ENCODE results near the gene ZNF69.
"Not testable (repeated sequence)": the region's sequence is repeated elsewhere in the genome, so short reads cannot be mapped to it uniquely, and the experiment has no call there.

Gene ZNF69

DNA sequence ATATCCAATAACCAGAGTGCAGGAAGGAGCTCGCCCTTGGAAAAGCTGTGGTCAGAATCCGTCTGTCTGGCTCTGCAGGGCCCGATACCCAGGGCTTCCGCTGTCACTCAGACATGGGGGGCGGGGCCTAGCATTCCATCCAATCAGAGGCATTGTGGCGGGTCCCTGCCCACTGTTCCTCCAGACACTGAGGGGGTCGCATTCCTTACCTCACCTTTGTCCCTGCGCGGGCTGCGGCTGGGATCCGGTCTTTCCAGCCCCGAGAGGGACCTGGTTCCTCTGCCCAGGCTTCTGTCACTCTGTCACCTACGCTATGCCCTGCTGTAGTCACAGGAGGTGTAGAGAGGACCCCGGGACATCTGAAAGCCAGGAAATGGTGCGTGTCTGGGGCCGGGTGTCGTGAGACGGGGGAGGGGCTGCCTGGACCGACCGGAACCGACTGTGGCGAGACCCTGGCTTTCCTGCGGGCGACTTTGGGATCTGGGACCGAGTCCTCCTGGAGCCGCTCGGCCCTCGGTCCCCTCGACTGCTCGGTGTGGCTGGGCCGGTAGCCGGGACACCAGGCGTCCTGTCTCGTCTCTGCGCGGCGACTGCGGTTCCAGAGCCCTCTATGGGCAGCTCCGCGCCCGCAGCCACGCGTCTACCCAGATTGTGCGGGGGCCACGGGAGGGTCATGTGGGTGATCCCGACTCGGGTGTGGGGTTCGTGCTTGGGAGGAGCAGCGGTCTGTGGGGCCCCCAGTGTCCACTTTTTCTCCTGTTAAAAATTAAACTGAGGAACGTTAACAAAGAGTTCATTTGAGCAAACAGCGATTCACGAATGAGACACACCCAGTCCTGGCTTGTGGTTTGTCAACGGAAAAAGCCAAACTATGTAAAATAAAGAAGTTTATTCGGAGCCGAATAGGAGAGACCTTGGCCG lies at the start of gene ZNF69:
ZNF69 (plus strand) TSS at position 172 of the 921 bp plus-strand sequence; CDS start at position 314, 142 bp downstream.
- peak in 1 of 2 experiments; percentile 48 for DNase-seq

DNA sequence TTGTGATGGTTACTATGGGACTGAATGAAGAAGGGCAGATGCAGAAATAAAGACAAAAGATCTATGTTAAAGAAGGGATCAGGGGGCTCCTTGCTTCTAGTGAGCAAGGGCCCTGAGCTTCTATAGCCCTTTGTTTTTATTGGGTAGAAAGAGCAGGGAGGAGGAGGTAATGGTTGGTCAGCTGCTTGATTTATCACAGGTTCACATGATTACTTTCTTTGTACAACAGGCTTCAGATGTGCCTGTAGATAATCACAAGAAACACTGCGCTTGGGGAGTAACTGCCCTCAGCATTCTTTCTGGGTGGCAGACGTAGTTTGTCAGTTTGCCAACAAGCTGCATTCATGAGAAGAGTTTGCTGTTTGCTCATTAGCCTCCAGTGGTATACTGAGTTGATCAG lies 43.9 kb upstream of the ZNF69 start:
- no peak for DNase-seq

DNA sequence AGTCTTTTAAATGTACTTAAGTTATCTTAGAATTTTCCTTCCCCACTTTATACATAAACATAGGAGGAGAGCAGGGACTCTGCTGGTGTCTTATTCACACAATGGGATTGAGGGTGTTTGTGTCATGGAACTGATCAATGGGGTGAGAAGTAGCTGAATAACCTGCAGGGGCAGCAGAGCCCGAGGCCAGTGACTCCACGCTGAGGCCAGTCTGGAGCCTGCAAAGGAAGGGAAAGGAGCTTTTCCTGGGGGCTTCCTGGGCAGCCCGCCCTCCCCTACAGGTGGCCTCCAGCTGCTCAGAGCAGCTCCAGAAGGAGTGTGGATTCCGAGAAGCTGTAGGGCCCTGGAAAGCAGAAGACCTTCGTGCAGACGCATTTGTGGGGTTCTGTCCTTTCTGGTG lies 40.0 kb upstream of the ZNF69 start:
- DNase-seq = not testable (repeated sequence)

DNA sequence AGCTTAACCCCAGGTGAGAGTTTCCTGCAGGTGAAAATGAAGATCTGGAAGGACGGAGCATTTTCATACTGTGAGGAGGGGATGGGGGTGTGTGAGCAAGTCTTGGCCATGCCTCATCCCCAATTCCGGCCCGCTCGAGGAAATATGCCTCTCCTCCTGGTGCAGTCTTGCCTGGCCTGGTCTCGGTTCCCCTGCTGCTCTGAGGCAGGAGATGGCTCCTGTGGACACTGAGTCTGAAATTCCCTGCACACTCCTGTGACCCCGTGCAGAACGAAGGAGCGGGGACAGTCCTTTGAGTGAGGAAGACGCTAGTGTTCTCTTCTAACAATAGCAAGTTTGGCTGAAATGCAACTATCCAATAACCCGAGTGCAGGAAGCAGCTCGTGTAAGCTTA lies 39.4 kb upstream of the ZNF69 start:
- no peak for DNase-seq

DNA sequence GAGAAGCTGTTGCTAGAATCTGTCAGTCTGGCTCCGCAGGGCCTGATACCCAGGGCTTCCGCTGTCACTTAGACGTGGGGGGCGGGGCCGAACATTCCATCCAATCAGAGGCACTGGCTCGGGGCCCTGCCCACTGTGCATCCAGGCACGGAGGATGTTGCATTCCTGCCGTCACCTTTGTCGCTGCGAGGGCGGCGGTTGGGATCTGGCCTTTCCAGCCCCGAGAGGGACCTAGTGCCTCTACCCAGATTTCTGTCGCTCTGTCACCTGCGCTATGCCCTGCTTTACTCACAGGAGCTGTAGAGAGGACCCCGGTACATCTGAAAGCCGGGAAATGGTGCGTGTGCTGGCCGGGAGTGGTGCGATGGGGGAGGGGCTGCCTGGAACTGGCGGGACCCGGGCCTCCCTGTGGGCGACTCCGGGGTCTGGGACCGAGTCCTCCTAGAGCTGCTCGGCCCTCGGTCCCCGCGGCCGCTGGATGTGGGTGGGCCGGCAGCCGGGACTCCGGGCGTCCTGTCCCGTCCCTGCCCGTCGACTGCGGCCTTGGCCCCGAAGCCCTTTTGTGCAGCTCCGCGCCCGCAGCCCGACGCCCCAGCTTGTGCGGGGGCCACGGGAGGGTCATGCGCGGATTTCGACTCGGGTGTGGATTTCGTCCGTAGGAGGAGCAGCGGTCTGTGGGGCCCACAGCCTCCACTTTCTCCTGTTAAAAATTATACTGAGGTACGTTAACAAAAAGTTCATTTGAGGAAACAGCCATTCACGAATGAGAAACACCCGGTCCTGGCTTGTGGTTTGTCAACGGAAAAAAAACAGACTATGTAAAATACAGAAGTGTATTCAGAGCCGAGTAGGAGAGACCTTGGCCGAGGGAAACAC lies 38.8 kb upstream of the ZNF69 start, which contains the start of gene ZNF439:
ZNF439 (plus strand) TSS at position 133 of the 876 bp plus-strand sequence; CDS start at position 275, 142 bp downstream.
- peak; percentile 64 to 93 for DNase-seq

DNA sequence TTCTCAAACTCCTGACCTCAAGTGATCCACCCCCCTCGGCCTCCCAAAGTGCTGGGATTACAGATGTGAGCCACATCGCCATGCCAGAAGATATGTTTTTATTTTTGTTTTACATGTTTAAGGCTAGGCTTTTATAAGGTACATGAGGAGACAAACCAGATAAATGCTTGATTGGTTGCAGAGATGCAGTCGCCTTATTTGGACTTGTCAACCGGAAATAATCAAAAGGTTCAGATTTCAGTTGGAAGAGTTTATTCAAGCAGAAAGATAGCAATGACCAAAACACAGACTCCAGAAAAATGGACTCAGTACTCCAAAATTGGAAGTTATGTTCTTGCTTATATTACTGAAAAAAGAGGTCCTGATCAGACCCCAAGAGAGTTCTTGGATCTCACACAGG lies 37.3 kb upstream of the ZNF69 start:
- not testable (repeated sequence) for DNase-seq

DNA sequence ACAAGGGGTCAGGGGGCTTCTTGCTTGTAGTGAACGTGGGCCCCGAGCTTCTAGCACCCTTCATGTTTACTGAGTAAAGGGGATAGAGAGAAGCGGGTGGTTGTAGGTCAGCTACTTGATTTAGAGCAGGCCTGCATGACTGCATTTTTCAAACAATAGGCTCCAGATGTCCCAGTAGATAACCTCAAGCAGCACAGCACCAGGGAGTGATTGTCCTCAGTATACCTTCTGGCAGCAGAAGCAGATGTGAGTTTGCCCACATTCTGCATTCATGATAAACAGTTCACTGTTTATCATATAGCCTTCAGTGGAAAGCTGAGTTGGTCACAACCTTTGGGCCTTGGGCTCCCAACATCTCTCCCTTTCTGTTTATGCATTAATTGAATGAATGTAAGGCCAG lies 34.2 kb upstream of the ZNF69 start:
- no peak for DNase-seq

DNA sequence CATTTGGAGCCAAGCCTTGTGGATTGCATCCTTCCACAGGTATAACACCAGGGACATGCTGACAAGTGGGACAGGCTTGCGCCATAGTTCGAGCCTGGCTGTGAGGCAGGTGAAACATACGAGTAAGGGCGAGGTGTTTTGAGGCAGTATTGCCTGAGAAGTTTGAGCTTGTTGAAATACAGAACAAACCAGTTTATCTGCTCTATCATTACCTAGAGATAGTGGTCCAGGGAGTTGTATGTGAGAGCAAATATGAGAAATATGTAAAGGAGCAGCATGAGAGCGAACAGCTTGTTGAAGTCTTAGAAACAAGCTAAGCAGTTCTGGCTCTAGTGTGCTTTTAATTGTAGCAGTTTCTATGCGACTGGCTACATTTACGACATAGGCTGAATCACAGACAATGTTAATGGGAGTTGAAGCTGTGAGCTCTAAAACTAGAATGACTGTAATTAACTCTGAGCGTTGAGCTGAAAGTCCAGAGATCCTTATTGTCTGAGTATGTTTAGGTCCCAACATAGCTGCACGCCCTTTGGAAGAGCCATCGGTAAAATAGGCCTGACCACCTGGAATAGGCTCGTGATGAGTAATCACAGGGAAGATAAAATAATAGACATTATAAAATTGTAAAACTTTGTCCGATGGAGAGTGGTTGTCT lies 30.9 kb upstream of the ZNF69 start:
- DNase-seq = no peak

DNA sequence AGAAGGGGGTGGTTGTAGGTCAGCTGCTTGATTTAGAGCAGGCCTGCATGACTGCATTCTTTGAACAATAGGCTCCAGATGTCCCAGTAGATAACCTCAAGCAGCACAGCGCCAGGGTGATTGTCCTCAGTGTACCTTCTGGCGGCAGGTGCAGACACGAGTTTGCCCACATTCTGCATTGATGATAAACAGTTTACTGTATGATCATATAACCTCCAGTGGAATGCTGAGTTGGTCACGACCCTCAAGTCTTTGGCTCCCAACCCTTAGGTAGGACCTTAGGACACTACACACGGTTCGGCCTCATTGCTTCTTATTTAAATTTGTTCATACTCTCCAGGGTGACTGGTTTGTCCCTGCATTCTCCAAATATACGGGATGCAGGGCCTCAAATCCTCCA lies 26.9 kb upstream of the ZNF69 start:
- DNase-seq = no peak

DNA sequence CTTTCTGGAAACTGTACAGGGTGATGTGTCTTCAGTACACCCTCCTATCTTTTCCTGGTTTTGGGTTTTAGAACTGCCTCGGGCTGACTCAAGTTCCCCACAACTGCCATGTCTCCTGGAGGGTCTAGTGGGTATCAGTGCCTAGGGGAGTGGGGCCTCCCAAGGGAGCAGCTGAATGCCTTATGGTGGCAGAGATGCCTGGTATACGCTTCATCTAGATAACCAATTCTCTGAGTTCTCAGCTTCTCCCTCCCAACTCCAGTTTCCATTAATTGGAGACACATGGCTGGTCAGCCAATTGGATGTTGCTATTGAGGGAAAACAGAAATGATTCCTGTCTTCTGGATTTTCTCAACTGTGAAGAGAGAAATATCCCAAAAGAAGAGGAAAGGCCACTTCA lies 26.3 kb upstream of the ZNF69 start:
- DNase-seq = no peak

DNA sequence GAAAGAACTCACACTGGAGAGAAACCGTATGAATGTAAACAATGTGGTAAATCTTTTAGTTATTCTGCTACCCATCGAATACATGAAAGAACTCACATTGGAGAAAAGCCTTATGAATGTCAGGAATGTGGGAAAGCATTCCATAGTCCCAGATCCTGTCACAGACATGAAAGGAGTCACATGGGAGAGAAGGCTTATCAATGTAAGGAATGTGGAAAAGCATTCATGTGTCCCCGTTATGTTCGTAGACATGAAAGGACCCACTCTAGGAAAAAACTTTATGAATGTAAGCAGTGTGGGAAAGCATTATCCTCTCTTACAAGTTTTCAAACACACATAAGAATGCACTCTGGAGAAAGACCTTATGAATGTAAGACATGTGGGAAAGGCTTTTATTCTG lies 19.8 kb upstream of the ZNF69 start:
- not testable (repeated sequence) for DNase-seq

DNA sequence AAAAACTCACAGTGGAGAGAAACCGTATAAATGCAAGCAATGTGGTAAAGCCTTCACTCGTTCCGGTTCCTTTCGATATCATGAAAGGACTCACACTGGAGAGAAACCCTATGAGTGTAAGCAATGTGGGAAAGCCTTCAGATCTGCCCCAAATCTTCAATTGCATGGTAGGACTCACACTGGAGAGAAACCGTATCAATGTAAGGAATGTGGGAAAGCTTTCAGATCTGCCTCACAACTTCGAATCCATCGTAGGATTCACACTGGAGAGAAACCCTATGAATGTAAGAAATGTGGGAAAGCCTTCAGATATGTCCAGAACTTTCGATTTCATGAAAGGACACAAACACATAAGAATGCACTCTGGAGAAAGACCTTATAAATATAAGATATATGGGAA lies 19.4 kb upstream of the ZNF69 start:
- no peak for DNase-seq

DNA sequence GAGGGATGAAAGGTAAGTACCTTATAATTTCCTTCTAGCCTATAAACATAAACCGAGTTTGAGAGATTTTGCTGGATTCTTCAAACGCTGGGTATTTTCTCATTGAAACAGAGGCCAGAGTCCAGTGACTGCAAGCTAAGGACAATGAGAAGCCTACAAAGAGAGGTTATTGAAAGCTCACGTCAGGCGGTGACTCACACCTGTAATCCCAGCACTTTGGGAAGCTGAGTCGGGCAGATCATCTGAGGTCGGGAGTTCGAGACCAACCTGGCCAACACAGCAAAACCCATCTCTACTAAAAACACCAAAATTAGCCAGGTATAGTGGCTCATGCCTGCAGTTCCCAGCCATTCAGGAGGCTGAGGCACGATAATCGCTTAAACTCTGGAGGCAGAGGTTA lies 15.0 kb upstream of the ZNF69 start:
- DNase-seq = no peak

DNA sequence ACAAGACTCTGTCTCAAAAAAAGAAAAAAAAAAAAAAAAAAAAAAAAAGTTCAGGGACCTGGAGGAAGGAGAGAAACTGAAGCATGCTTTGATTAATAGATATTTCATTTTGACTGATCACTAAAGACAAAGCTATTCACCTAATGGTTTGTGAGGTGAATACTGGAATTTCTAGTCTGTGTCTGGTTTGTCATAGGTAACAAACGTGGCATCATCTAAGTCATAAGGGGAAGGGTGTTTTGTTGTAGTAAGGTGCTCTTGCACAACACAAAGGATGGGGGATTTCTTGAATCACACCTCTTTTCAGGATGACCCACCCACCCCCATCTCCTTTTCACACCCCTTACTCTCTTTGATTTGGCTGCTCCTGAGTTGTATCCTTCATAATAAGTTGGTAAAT lies 13.8 kb upstream of the ZNF69 start:
- no peak for DNase-seq

DNA sequence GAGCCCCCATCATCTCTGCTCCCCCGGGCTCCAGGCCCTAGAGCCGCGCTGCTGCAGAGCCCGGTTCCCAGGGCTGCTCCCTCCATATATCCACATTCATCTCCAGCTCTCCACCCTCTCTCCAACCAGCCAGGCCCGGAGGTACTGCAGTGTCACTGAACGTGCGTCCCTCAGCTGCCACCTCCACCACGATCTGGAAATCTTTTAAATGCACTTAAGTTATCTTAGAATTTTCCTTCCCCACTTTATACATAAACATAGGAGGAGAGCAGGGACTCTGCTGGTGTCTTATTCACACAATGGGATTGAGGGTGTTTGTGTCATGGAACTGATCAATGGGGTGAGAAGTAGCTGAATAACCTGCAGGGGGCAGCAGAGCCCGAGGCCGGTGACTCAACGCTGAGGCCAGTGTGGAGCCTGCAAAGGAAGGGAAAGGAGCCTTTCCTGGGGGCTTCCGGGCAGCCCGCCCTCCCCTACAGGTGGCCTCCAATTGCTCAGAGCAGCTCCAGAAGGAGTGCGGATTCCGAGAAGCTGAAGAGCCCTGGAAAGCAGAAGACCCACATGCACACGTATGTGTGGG lies 7.8 kb upstream of the ZNF69 start:
- peak in 1 of 2 experiments; percentile 0 for DNase-seq

DNA sequence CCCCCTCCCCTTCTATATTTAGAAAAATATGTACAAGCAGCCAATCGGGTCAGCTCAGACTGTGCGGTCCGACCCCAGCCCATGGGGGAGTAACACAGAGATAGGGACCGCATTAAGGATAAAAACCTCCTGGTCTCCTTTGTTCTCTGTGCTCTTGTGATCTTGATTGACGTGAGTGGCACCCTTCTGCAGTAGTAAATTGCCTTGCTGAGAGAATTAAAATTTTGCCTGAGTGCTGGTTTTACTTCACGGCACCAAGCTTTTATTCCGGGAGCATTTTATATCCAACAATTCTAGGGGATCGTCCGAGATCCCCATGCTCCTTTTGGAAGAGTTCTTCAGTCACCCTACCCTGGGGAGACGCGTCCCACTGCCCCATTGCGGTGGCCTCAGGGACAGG lies 7.0 kb upstream of the ZNF69 start:
- DNase-seq = no peak

DNA sequence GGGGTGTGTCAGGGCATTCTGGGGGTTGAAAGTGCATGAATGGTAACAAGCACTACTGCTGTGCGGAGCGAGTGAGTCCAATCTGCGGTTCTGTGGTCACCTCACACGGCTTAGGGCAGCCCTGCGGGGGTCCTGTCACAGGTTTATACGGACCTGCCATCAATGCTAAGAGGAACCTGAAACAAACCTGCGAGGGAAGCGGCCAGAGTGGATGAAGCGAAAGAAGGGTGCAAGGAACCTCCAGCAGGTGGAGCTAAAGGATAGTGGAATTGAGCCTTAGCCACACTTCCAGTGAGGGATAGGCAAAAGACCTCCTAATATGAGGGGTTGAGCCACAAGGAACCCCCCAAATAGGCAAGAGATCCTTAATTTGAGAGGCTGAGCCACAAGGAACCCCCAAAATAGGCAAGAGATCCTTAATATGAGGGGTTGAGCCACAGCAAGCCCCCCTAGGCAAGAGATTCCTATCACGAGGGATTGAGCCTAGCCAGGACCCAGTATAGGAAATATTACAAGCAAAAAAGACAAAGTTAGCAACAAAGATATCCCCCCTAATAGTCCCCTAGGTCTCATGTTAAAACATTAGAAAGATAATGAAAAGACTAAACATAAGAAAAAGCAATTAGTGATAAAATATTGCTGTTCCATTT lies 6.3 kb upstream of the ZNF69 start:
- peak in 1 of 2 experiments; percentile 2 for DNase-seq

DNA sequence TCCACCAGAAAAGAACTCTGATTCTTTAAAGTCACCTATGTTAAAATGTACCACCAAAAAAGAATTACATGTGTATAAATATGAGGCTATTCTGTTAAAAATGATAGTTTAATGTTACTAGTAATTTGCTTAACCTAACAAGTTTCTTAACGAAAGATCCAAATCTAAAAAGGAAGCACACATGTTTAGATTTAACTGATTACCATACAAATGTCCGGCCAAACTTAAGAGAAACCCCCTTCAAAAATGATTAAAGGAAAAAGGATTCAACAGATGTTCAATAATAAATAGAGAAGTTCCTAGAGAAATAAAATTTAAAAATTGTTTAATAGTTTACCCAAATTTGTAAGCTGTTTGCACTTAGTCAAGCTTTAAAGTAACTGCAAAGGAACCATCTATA lies 5.0 kb upstream of the ZNF69 start:
- DNase-seq = no peak

DNA sequence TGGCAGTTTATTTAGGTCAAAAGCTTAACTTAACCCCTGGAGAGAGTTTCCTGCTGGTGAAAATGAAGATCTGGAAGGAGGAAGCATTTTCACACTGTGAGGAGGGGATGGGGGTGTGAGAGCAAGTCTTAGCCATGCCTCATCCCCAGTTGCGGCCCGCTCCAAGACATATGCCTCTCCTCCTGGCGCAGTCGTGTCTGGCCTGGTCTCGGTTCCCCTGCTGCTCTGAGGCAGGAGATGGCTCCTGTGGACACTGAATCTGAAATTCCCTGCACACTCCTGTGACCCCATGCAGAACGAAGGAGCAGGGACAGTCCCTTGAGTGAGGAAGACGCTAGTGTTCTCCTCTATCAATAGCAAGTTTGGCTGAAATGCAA lies 360 bp upstream of the ZNF69 start:
- no peak for DNase-seq

DNA sequence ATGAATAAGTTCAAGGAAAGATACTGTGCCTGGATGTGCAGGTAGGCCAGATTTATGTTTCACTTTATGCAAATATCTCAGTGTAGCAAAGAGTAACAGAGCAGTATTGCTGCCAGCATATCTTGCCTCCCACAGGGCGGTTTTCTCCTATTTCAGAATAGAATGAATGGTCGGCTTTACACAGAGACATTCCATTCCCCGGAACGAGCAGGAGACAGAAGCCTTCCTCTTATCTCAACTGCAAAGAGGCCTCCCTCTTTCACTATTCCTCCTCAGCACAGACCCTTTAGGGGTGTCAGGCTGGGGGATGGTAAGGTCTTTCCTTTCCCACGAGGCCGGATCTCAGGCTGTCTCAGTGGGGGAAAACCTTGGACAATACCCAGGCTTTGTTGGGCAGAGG lies 2.3 kb downstream of the ZNF69 start:
- DNase-seq = not testable (repeated sequence)

DNA sequence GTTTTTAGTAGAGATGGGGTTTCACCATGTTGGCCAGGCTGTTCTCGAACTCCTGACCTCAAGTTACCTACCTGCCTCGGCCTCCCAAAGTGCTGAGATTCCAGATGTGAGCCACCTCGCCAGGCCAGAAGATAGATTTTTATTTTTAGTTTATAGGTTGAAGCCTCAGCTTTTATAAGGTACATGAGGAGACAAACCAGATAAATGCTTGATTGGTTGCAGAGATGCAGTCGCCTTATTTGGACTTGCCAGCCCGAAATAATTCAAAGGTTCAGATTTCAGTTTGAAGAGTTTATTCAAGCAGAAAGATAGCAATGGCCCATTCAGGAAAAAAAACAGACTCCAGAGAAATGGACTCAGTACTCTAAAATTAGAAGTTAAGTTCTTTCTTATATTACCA lies 3.1 kb downstream of the ZNF69 start:
- no peak for DNase-seq

DNA sequence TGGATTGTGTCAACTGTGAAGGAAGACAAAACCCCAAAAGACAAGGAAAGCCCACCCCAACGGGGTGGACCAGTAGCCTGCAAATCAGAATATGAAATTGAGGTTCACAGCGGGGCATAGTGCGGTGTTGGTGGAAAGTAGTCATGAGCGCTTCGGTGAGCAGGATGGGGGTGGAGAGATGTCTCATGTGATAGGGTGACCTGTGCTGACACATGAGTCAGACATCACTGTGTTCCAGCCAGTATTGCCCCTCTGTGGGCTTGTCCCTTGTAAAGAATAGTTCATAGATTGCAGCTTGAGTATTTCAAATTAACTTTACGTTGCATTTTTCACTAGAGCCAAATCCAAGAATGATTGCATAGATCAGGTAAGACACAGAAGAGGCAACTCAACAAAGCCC lies 7.3 kb downstream of the ZNF69 start:
- DNase-seq = no peak
